SK-N-SH (cell line): ENCODE measurements around the gene KCNG1. TPM values are rescaled to one million over a fixed set of nuclear protein-coding genes. Genes with fewer than 3 reads are reported as not detected.
"Not testable (repeated sequence)": the region's sequence is repeated elsewhere in the genome, so short reads cannot be mapped to it uniquely, and the experiment has no call there.

Experiments used
- CTCF ChIA-PET: fragments of 300-600, 350-600 bp; formaldehyde crosslinking; extraction: SDS; loops from one replicate; lab custom pipeline; 2021; lab: Yijun Ruan, JAX
- POLR2A ChIA-PET: fragments of 350-600 bp; sonication (Branson Sonifier 250); formaldehyde crosslinking; extraction: SDS; loops from one replicate; lab custom pipeline; 2020; ENCODE audit warnings: antibody characterized with exemption, inconsistent platforms; lab: Yijun Ruan, JAX
- DNase-seq: peaks from one replicate; pipeline ENCODE4 v3.0.0; 2012
- H2AFZ ChIP-seq: fragments of 200-600 bp; sonication (generic); 2 replicates; pipeline ENCODE4 v1.8.1; 2016; ENCODE audit warnings: antibody characterized with exemption, mild to moderate bottlenecking, low read depth
- H3F3A ChIP-seq: fragments of 200-600 bp; sonication (generic); replicated peaks from 2 replicates; pipeline ENCODE3; 2016; ENCODE audit warnings: antibody characterized with exemption, mild to moderate bottlenecking; ENCODE audit not compliant: insufficient read depth
- H3K27ac ChIP-seq, 2 experiments: fragments of 200-500 bp in 1 of 2; fragments of 200-600 bp in 1 of 2; sonication (Bioruptor generic) in 1 of 2; sonication (generic), shearing (Covaris generic) in 1 of 2; 2 replicates each; pipeline versions ENCODE4 v1.5.1 to v1.6.1; 2014 to 2016; ENCODE audit warnings: low read depth in 2 of 2, inconsistent platforms in 1 of 2, low read length in 1 of 2, mild to moderate bottlenecking in 1 of 2, mixed read lengths in 1 of 2
- H3K27me3 ChIP-seq: fragments of 200-600 bp; sonication (generic), shearing (Covaris generic); 2 replicates; pipeline ENCODE4 v1.6.1; 2016; ENCODE audit warnings: mixed run types; ENCODE audit not compliant: insufficient read depth
- H3K36me3 ChIP-seq, 2 experiments: fragments of 200-500 bp in 1 of 2; fragments of 200-600 bp in 1 of 2; sonication (Bioruptor generic) in 1 of 2; sonication (generic) in 1 of 2; replicated peaks in 1 of 2; 2 replicates each; pipeline versions ENCODE3 to v1.5.1; 2014 to 2016; ENCODE audit warnings: low read length in 1 of 2, mild to moderate bottlenecking in 1 of 2; ENCODE audit not compliant: insufficient read depth in 2 of 2, control insufficient read depth in 1 of 2
- H3K4me1 ChIP-seq, 2 experiments: fragments of 200-500 bp in 1 of 2; fragments of 200-600 bp in 1 of 2; sonication (Bioruptor generic) in 1 of 2; sonication (generic), shearing (Covaris generic) in 1 of 2; 2 replicates each; pipeline versions ENCODE4 v1.5.1 to v1.6.1; 2014 to 2016; ENCODE audit warnings: low read depth in 1 of 2, low read length in 1 of 2, mixed run types in 1 of 2; ENCODE audit not compliant: insufficient read depth in 2 of 2, control insufficient read depth in 1 of 2
- H3K4me2 ChIP-seq: fragments of 200-600 bp; sonication (generic), shearing (Covaris generic); 2 replicates; pipeline ENCODE4 v1.6.1; 2017; ENCODE audit warnings: mixed run types
- H3K4me3 ChIP-seq, 2 experiments: fragments of 200-500 bp in 1 of 2; fragments of 200-600 bp in 1 of 2; sonication (Bioruptor generic) in 1 of 2; sonication (generic), shearing (Covaris generic) in 1 of 2; 2 replicates each; pipeline versions ENCODE4 v1.5.1 to v1.8.1; 2014 to 2016; ENCODE audit warnings: low read depth in 2 of 2, inconsistent platforms in 1 of 2, low read length in 1 of 2, mild to moderate bottlenecking in 1 of 2, mixed read lengths in 1 of 2, moderate library complexity in 1 of 2
- H3K79me2 ChIP-seq: fragments of 200-600 bp; sonication (generic); 2 replicates; pipeline ENCODE4 v1.8.1; 2017; ENCODE audit warnings: mild to moderate bottlenecking; ENCODE audit not compliant: insufficient read depth
- H3K9ac ChIP-seq: fragments of 200-600 bp; sonication (generic); 2 replicates; pipeline ENCODE4 v1.6.1; 2017; ENCODE audit warnings: mixed run types
- H3K9me2 ChIP-seq: fragments of 200-600 bp; sonication (generic); 2 replicates; pipeline ENCODE4 v1.6.1; 2017; ENCODE audit warnings: mixed run types
- H3K9me3 ChIP-seq: fragments of 200-600 bp; sonication (generic); 2 replicates; pipeline ENCODE4 v1.6.1; 2017; ENCODE audit warnings: mixed run types, mild to moderate bottlenecking, moderate library complexity
- H4K20me1 ChIP-seq: fragments of 200-600 bp; sonication (generic); 2 replicates; pipeline ENCODE4 v1.6.1; 2017; ENCODE audit warnings: mild to moderate bottlenecking, mixed run types; ENCODE audit not compliant: insufficient read depth
- CHD2 ChIP-seq: fragments of 150-350 bp; IDR thresholded peaks from 2 replicates; pipeline ENCODE4 v1.6.1; 2018; ENCODE audit warnings: low read length; ENCODE audit not compliant: partially characterized antibody
- ELF1 ChIP-seq: IDR thresholded peaks from 2 replicates; pipeline ENCODE4 v1.4.0; 2012
- EP300 ChIP-seq, 2 experiments: IDR thresholded peaks; 2 replicates each; pipeline versions ENCODE4 v1.4.0 to v1.6.1; 2012; ENCODE audit warnings: borderline replicate concordance in 1 of 2, low read depth in 1 of 2, low read length in 1 of 2
- EZH2phosphoT487 ChIP-seq: fragments of 200-600 bp; sonication (generic); IDR thresholded peaks from 2 replicates; pipeline ENCODE4 v1.6.1; 2017; ENCODE audit warnings: low read depth, mixed run types, mild to moderate bottlenecking, antibody characterized with exemption, moderate library complexity, borderline replicate concordance
- FOSL2 ChIP-seq: IDR thresholded peaks from 2 replicates; pipeline ENCODE4 v1.4.0; 2012; ENCODE audit warnings: low read depth, mild to moderate bottlenecking, moderate library complexity, borderline replicate concordance
- FOXJ3 ChIP-seq: sonication (generic); formaldehyde crosslinking; IDR thresholded peaks from 2 replicates; pipeline ENCODE4 v1.5.1; 2020; ENCODE audit warnings: mild to moderate bottlenecking, missing genetic modification reagents
- GABPA ChIP-seq: IDR thresholded peaks from 2 replicates; pipeline ENCODE4 v1.4.0; 2012; ENCODE audit warnings: low read depth, mild to moderate bottlenecking
- GATA2 ChIP-seq: sonication (generic); formaldehyde crosslinking; IDR thresholded peaks from 2 replicates; pipeline ENCODE4 v1.5.0; 2020; ENCODE audit warnings: mild to moderate bottlenecking, missing genetic modification reagents
- JUND ChIP-seq: IDR thresholded peaks from 2 replicates; pipeline ENCODE4 v1.4.0; 2012
- MXI1 ChIP-seq: IDR thresholded peaks from 2 replicates; pipeline ENCODE4 v1.6.1; 2012; ENCODE audit warnings: mild to moderate bottlenecking, low read depth, low read length, improper control_type of control experiment
- NFIC ChIP-seq: IDR thresholded peaks from 2 replicates; pipeline ENCODE4 v1.4.0; 2012; ENCODE audit warnings: borderline replicate concordance
- PBX3 ChIP-seq: IDR thresholded peaks from 2 replicates; pipeline ENCODE4; 2012
- POLR2AphosphoS5 ChIP-seq: IDR thresholded peaks from 2 replicates; pipeline ENCODE4 v1.6.1; 2012; ENCODE audit warnings: low read depth, low read length
- RAD21 ChIP-seq: IDR thresholded peaks from 2 replicates; pipeline ENCODE4 v1.6.1; 2012; ENCODE audit warnings: mild to moderate bottlenecking, low read length
- RFX5 ChIP-seq: IDR thresholded peaks from 2 replicates; pipeline ENCODE4 v1.6.1; 2012; ENCODE audit warnings: mild to moderate bottlenecking, improper control_type of control experiment, low read length
- RXRA ChIP-seq: IDR thresholded peaks from 2 replicates; pipeline ENCODE4 v1.4.0; 2012; ENCODE audit warnings: low read depth, mild to moderate bottlenecking, borderline replicate concordance
- SIN3A ChIP-seq: IDR thresholded peaks from 2 replicates; pipeline ENCODE4 v1.6.1; 2012; ENCODE audit warnings: low read depth, mild to moderate bottlenecking, low read length, moderate library complexity, borderline replicate concordance
- SMC3 ChIP-seq: IDR thresholded peaks from 2 replicates; pipeline ENCODE4 v1.6.1; 2012; ENCODE audit warnings: low read depth, low read length, improper control_type of control experiment
- TAF1 ChIP-seq: IDR thresholded peaks from 2 replicates; pipeline ENCODE4 v1.6.1; 2012; ENCODE audit warnings: low read depth, mild to moderate bottlenecking, low read length, moderate library complexity, borderline replicate concordance
- TCF12 ChIP-seq: IDR thresholded peaks from 2 replicates; pipeline ENCODE4 v1.4.0; 2012
- TEAD4 ChIP-seq: IDR thresholded peaks from 2 replicates; pipeline ENCODE4 v1.4.0; 2012; ENCODE audit warnings: mild to moderate bottlenecking, borderline replicate concordance; ENCODE audit not compliant: insufficient read depth
- USF2 ChIP-seq: fragments of 150-350 bp; IDR thresholded peaks from 2 replicates; pipeline ENCODE4 v1.6.1; 2017; ENCODE audit warnings: antibody characterized with exemption, low read length, low read depth, borderline replicate concordance
- YY1 ChIP-seq: IDR thresholded peaks from 2 replicates; pipeline ENCODE4 v1.4.0; 2012; ENCODE audit warnings: low read depth, mild to moderate bottlenecking
- WGBS: methylation state at CpG from one replicate; pipeline ENCODE4 v1.1.6; 2017; ENCODE audit warnings: low lambda C conversion rate; 5-methylcytosine and 5-hydroxymethylcytosine counted together
- polyA plus RNA-seq, 3 experiments: library from polyadenylated mRNA; depleted of rRNA; stranded (reverse); fragments of >200 nt; gene quantifications; 2 replicates each; pipeline ENCODE4 v1.2.3, GENCODE V29; 2012
- TF ChIP-seq, protein P1 (sequence below): IDR thresholded peaks from 2 replicates; pipeline ENCODE4 v1.4.0; 2012; ENCODE audit warnings: low read depth, borderline replicate concordance
- TF ChIP-seq, protein P2 (sequence below): fragments of 200-600 bp; sonication (generic); IDR thresholded peaks from 2 replicates; pipeline ENCODE4 v1.6.1; 2017; ENCODE audit warnings: antibody characterized with exemption, mild to moderate bottlenecking, moderate library complexity
- TF ChIP-seq, protein P3 (sequence below): fragments of 150-350 bp; IDR thresholded peaks from 2 replicates; pipeline ENCODE4 v1.6.1; 2016; ENCODE audit warnings: mild to moderate bottlenecking, low read depth, low read length

Gene KCNG1
- polyA plus RNA-seq, 1 of the 3 experiments (the other 2 are of a cell fraction): 13.8 TPM

DNA sequence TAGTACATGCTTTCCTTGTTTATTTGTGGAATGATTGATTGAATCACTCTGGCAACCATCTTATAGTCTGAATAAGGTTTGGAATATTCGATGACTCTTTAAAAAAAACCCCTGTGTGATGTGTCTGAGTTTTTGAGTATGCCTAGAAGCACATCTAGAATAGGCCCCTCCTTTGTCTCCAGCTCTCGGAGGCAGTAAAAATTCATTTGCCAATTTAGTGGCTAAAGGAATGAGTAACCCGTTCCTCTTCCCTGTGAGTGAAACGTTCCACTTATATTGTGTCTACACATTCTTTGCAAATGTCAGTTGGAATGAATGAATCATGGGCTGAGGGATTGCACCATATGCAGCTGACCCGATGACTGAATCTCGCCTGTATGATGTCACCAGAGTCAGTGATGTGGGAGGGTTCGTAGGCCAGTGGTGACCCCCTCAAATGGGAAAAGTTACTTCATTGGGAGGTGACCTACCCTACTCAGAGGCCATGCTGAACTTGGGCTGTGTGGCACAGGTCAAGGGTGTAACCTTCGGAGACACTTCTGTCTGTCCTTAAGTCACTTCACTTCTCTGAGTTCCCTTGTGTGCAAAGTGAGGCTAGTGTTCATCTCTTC lies 42.7 kb downstream of the KCNG1 start (continued):
- TF ChIP-seq, protein P1, sequence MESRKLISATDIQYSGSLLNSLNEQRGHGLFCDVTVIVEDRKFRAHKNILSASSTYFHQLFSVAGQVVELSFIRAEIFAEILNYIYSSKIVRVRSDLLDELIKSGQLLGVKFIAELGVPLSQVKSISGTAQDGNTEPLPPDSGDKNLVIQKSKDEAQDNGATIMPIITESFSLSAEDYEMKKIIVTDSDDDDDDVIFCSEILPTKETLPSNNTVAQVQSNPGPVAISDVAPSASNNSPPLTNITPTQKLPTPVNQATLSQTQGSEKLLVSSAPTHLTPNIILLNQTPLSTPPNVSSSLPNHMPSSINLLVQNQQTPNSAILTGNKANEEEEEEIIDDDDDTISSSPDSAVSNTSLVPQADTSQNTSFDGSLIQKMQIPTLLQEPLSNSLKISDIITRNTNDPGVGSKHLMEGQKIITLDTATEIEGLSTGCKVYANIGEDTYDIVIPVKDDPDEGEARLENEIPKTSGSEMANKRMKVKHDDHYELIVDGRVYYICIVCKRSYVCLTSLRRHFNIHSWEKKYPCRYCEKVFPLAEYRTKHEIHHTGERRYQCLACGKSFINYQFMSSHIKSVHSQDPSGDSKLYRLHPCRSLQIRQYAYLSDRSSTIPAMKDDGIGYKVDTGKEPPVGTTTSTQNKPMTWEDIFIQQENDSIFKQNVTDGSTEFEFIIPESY: peak; percentile 65
- TF ChIP-seq, protein P2, sequence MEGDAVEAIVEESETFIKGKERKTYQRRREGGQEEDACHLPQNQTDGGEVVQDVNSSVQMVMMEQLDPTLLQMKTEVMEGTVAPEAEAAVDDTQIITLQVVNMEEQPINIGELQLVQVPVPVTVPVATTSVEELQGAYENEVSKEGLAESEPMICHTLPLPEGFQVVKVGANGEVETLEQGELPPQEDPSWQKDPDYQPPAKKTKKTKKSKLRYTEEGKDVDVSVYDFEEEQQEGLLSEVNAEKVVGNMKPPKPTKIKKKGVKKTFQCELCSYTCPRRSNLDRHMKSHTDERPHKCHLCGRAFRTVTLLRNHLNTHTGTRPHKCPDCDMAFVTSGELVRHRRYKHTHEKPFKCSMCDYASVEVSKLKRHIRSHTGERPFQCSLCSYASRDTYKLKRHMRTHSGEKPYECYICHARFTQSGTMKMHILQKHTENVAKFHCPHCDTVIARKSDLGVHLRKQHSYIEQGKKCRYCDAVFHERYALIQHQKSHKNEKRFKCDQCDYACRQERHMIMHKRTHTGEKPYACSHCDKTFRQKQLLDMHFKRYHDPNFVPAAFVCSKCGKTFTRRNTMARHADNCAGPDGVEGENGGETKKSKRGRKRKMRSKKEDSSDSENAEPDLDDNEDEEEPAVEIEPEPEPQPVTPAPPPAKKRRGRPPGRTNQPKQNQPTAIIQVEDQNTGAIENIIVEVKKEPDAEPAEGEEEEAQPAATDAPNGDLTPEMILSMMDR: no peak
- TF ChIP-seq CHD2: no peak
- TF ChIP-seq, protein P3, sequence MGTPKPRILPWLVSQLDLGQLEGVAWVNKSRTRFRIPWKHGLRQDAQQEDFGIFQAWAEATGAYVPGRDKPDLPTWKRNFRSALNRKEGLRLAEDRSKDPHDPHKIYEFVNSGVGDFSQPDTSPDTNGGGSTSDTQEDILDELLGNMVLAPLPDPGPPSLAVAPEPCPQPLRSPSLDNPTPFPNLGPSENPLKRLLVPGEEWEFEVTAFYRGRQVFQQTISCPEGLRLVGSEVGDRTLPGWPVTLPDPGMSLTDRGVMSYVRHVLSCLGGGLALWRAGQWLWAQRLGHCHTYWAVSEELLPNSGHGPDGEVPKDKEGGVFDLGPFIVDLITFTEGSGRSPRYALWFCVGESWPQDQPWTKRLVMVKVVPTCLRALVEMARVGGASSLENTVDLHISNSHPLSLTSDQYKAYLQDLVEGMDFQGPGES: no peak
- TF ChIP-seq ELF1: no peak
- TF ChIP-seq NFIC: peak; percentile 64
- TF ChIP-seq PBX3: peak; percentile 88
- peak; percentile 98 for TF ChIP-seq FOSL2
- TF ChIP-seq YY1: no peak
- no peak for TF ChIP-seq USF2
- no peak for TF ChIP-seq SMC3
- TF ChIP-seq TCF12: peak; percentile 92
- no peak for TF ChIP-seq MXI1
- TF ChIP-seq RFX5: no peak
- no peak for TF ChIP-seq GABPA
- peak; percentile 84; the same call in 1 of the 2 replicates for TF ChIP-seq POLR2AphosphoS5
- peak; percentile 80 for TF ChIP-seq TEAD4
- TF ChIP-seq FOXJ3: no peak
- peak; percentile 23; the same call in 1 of the 2 replicates for TF ChIP-seq TAF1
- peak; percentile 96 for TF ChIP-seq JUND
- peak; percentile 83 for TF ChIP-seq RXRA
- 0 out of 2 replicates have a peak, but pooled peaks have one; percentile 31 for TF ChIP-seq SIN3A
- TF ChIP-seq GATA2 (CRISPR knock-in tag): no peak
- no peak for TF ChIP-seq RAD21
- TF ChIP-seq EZH2phosphoT487: no peak
- peak in 1 of 2 experiments; percentile 78; a peak in 1 of 4 replicates for TF ChIP-seq EP300 (IDR thresholded peaks at IDR 0.05; ENCODE audit: borderline replicate concordance in 1 of 2, low read depth in 1 of 2, low read length in 1 of 2)

- H3K9me2 ChIP-seq, H3K9ac ChIP-seq, H4K20me1 ChIP-seq, H3K4me2 ChIP-seq, H3K27me3 ChIP-seq, H3K36me3 ChIP-seq, H2AFZ ChIP-seq, H3K4me3 ChIP-seq, H3K79me2 ChIP-seq, DNase-seq, H3K9me3 ChIP-seq, POLR2A ChIA-PET: not testable (repeated sequence)
- Histone ChIP-seq H3K27ac (peak overlapping the region in 1 of 2 experiments; percentile 91; a peak in 1 of 4 replicates), H3K4me1 (peaks cover 4 to 12% of the 10 kb centered on the region in 2 experiments; a peak in 1 of 4 replicates), H3F3A (peaks cover 12% of the 10 kb centered on the region)
- CTCF ChIA-PET: interaction anchor here (0.8 to 1.8 kb wide), 3 partner anchors 9 to 340 kb away, joined by 4 to 8 read pairs (median 4); no protein-coding TSS in a partner anchor
- WGBS: 95% methylated on average over 4 of the region's 4 CpGs
Measured at GRCh38 chr20:50978533-50978932, 44.4 kb downstream of the KCNG1 start.
